Measurements from ENCODE around the gene TRAPPC5.

GRCh38 chr19:7646426-7646700, 34.3 kb upstream of the TRAPPC5 start:
- TF ChIP-seq EP300 (IDR thresholded peaks at IDR 0.05; ENCODE audit: low read depth): no peak
- no peak for TF ChIP-seq POLR2A (IDR thresholded peaks at IDR 0.05)

All from transverse colon (tissue), 1 donor.